H1 (cell line): ENCODE measurements around the gene VGLL4. TPM values are rescaled to one million over a fixed set of nuclear protein-coding genes. Genes with fewer than 3 reads are reported as not detected.

ENCODE experiments used
- SIN3A ChIP-seq, 2 experiments: IDR thresholded peaks in 1 of 2; conservative IDR thresholded peaks in 1 of 2; 2 replicates each; pipeline ENCODE4 v1.6.1; 2011 to 2012; ENCODE audit warnings: low read length in 2 of 2, improper control_type of control experiment in 1 of 2, low read depth in 1 of 2, mild to moderate bottlenecking in 1 of 2
- SP2 ChIP-seq: IDR thresholded peaks from 2 replicates; pipeline ENCODE4 v1.6.1; 2012; ENCODE audit warnings: mild to moderate bottlenecking, low read length, inconsistent platforms
- TCF12 ChIP-seq: IDR thresholded peaks from 2 replicates; pipeline ENCODE4 v1.6.1; 2011; ENCODE audit warnings: low read depth, mild to moderate bottlenecking, low read length
- polyA plus RNA-seq, 7 experiments: library from polyadenylated mRNA; depleted of rRNA in 3 of 7; stranded (reverse) in 5 of 7; unstranded in 2 of 7; fragments of >200 nt in 5 of 7; fragments of 200-250 nt in 2 of 7; gene quantifications; 1 replicate in 5 of 7; 2 replicates in 1 of 7; 4 replicates in 1 of 7; pipeline versions ENCODE4 v1.2.1 to v1.2.3, GENCODE V29; 2011 to 2013; ENCODE audit warnings: missing spikeins in 2 of 7, mixed read lengths in 2 of 7
- total RNA-seq: library from RNA; stranded (reverse); fragmentation: NEBNext Ultra II Directional; extraction: Animal tissue kit (Norgen Biotek cat#: 25700); gene quantifications from 2 replicates; pipeline ENCODE4 v1.2.1, GENCODE V29; 2021

The VGLL4 gene
- total and polyA plus RNA-seq, 2 of the 8 experiments (the other 6 are each of a cell fraction or from before 2014, with no cell fraction given): 45.1 to 50.0 TPM

DNA sequence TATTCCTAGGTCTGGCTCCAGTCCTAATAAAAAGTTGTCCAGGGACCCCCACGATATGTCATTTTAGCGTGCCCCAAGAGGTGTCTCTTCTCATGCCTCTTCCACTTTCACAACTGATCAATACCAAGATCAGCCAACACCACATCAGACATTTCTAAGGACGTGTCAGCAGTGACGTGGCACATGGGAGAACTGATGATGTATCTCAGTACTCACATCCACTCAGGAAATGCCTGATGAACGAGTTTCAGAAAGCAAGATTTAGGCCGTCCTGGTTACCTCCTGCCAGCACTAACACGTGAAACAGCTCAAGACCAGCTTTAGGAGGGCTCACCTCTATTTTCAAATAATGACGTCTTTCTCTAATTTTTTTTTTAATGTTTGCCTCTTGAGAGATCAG is 19.6 kb downstream of the VGLL4 start (continued):
- no peak for TF ChIP-seq SP2
- no peak for TF ChIP-seq TCF12
- TF ChIP-seq SIN3A (conservative IDR thresholded peaks at IDR 0.05 in 1 of 2, IDR thresholded peaks at IDR 0.05 in 1 of 2; ENCODE audit: low read depth in 1 of 2, low read length in 2 of 2): no peak
